WTC11 (cell line): ENCODE results near the gene ITGA3.

Experiments
- ZNF138 ChIP-seq: sonication (generic); formaldehyde crosslinking; conservative IDR thresholded peaks from 2 replicates; pipeline ENCODE4 v1.8.1; 2022; ENCODE audit warnings: mild to moderate bottlenecking, moderate library complexity, missing genetic modification reagents
- TF ChIP-seq, protein P1 (sequence below): fragments of 200-600 bp; IDR thresholded peaks from 2 replicates; pipeline ENCODE4 v1.8.0; 2022; ENCODE audit warnings: antibody characterized with exemption

DNA sequence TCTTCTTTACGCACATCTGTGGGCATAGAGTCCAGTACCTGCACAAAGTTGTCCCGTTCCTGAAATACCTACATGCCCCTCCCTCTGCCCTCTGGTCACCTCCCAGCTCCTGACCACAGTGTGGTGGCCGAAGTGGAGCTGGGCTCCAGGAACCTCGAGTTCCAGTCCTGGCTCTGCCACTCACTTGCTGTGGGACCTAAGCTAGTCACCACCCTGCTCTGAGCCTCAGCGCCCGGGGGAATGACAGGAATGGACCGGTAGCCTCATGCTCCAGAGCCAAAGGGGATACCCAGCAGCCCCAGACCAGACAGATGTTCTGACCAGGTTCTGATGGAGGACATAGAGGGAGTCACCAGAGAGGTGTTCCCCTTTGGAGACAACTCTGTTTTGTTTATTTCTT, 26.7 kb upstream of the ITGA3 start:
- TF ChIP-seq, protein P1, sequence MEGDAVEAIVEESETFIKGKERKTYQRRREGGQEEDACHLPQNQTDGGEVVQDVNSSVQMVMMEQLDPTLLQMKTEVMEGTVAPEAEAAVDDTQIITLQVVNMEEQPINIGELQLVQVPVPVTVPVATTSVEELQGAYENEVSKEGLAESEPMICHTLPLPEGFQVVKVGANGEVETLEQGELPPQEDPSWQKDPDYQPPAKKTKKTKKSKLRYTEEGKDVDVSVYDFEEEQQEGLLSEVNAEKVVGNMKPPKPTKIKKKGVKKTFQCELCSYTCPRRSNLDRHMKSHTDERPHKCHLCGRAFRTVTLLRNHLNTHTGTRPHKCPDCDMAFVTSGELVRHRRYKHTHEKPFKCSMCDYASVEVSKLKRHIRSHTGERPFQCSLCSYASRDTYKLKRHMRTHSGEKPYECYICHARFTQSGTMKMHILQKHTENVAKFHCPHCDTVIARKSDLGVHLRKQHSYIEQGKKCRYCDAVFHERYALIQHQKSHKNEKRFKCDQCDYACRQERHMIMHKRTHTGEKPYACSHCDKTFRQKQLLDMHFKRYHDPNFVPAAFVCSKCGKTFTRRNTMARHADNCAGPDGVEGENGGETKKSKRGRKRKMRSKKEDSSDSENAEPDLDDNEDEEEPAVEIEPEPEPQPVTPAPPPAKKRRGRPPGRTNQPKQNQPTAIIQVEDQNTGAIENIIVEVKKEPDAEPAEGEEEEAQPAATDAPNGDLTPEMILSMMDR: no peak
- no peak for TF ChIP-seq ZNF138 (CRISPR knock-in tag)
